Retinal pigment epithelial cell (primary cell): ENCODE results near the gene SORL1-AS1.
A peak's percentile ranks its signal among the peaks of the same experiment; 100 is the strongest.

Source experiments
- DNase-seq: peaks from one replicate; pipeline ENCODE4 v3.0.0-alpha.2; 2010; ENCODE audit warnings: low read depth
- H3K4me3 ChIP-seq: 2 replicates; pipeline ENCODE4 v1.5.1; 2011; ENCODE audit warnings: mild to moderate bottlenecking, low read length, control low read depth, moderate library complexity
- CTCF ChIP-seq: conservative IDR thresholded peaks from 2 replicates; pipeline ENCODE4 v1.5.1; 2011; ENCODE audit warnings: low read depth, low read length, control low read depth, inconsistent platforms

The SORL1-AS1 gene

GRCh38 chr11:121429556-121429955 lies 23.2 kb downstream of the SORL1-AS1 start:
- no peak overlapping the region for H3K4me3 ChIP-seq
- no peak for TF ChIP-seq CTCF
- no peak for DNase-seq

GRCh38 chr11:121427400-121427744 lies 25.4 kb downstream of the SORL1-AS1 start:
- no peak for DNase-seq
- peak overlapping the region; percentile 50 for H3K4me3 ChIP-seq
- no peak for TF ChIP-seq CTCF

GRCh38 chr11:121426476-121427399 lies 26.0 kb downstream of the SORL1-AS1 start:
- peak overlapping the region; percentile 50 for H3K4me3 ChIP-seq
- TF ChIP-seq CTCF, result peak; percentile 13
- DNase-seq, result no peak

DNA sequence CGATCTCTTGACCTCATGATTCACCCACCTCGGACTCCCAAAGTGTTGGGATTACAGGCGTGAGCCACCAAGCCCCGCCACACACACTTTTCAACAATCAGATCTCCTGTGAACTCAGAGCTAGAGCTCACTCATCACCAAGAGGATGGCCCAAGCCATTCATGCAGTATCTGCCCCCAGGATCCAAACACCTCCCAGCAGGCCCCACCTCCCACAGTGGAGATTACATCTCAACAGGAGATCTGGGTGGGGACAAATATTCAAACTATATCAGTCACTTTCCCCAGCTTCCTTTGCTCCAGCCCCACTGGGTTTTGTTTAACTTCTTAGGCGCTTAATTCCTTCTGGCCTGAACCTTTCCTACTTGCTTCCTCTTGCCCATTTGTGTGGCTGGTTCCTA lies 26.9 kb downstream of the SORL1-AS1 start:
- no peak for DNase-seq
- H3K4me3 ChIP-seq, result no peak overlapping the region
- no peak for TF ChIP-seq CTCF

DNA sequence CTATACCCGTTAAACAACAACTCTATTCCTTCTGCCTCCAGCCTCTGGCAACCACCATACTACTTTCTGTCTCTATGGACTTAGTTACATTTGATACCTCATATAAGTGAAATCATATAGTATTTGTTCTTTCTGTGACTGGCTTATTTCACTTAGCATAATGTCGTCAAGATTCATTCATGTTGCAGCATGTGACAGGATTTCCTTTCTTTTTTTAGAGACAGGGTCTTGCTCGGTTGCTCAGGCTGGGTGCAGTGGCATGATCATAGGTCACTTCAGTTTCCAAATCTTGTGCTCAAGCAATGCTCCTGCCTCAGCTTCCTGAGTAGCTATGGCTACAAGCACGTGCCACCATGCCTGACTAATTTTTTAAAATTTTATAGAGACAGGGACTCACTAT lies 30.1 kb downstream of the SORL1-AS1 start:
- DNase-seq, result no peak
- no peak overlapping the region for H3K4me3 ChIP-seq
- no peak for TF ChIP-seq CTCF

DNA sequence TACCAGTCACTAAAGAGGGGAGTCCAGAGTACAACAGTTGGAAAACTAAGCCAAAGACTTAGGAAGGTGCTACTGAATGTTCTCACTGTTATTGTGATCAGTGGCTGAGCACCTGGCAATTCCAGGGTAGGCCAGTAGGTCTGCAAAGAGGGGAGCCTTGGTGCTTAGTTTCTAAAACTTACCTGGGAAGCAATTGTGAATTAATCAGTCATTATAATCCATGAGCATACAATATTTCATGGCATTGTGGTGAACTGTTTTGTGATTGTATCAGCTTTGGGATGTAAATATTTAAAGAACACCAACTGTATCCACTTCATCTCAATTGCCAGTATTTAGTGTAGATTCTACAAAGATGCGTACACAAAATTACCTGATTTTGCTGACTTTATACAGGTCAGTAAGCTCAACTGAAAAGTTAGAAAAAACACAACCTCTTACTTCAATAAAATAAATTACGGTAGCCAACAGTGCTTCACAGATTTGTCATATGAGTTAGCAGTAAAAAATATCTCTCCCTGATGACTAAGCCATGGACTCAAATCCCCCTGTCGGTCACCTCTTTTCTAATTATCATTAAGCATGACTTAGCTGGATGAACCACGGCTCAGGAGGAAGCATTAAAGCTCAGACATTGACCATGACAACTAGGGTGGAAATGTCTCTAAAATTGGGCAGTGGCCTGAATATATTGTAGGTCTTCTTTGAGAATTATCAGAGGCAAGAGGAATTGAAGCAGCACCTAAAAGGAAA lies 31.4 kb downstream of the SORL1-AS1 start:
- TF ChIP-seq CTCF, result peak; percentile 35
- no peak overlapping the region for H3K4me3 ChIP-seq
- no peak for DNase-seq
